Esophagus muscularis mucosa (tissue), 4 donors: ENCODE results near the gene LIN9. TPM values are rescaled to one million over a fixed set of nuclear protein-coding genes. Genes with fewer than 3 reads are reported as not detected.
"Not testable (repeated sequence)": the region's sequence is repeated elsewhere in the genome, so short reads cannot be mapped to it uniquely, and the experiment has no call there.

Experiments used
- DNase-seq: peaks from one replicate; pipeline ENCODE4 v3.0.0-alpha.2; 2017; ENCODE audit errors: extremely low spot score
- H3K27ac ChIP-seq, 4 donors: fragments of 200-600 bp; sonication (generic); replicated peaks in 1 of 4; 1 replicate in 3 of 4; 2 replicates in 1 of 4; pipeline ENCODE4 v1.5.1; 2016 to 2019; ENCODE audit warnings: mild to moderate bottlenecking in 1 of 4
- H3K27me3 ChIP-seq, 4 donors: fragments of 200-600 bp; sonication (generic); one replicate each; pipeline versions ENCODE4 v1.5.1 to v1.6.0; 2016 to 2019
- H3K36me3 ChIP-seq, 4 donors: fragments of 200-600 bp; sonication (generic); one replicate each; pipeline ENCODE4 v1.5.1; 2016 to 2019
- H3K4me1 ChIP-seq, 4 donors: fragments of 200-600 bp; sonication (generic); one replicate each; pipeline ENCODE4 v1.5.1; 2016 to 2019
- H3K4me3 ChIP-seq, 4 donors: fragments of 200-600 bp; sonication (generic); 1 replicate in 2 of 4; 2 replicates in 2 of 4; pipeline ENCODE4 v1.5.1; 2016 to 2019; ENCODE audit warnings: mild to moderate bottlenecking in 4 of 4, moderate library complexity in 1 of 4
- H3K9me3 ChIP-seq, 4 donors: fragments of 200-600 bp; sonication (generic); 1 replicate in 3 of 4; 2 replicates in 1 of 4; pipeline ENCODE4 v1.5.1; 2016 to 2019
- CTCF ChIP-seq, 3 experiments: fragments of 200-600 bp in 2 of 3; fragments of 450-650 bp in 1 of 3; sonication (generic) in 2 of 3; IDR thresholded peaks; one replicate each; pipeline ENCODE4 v1.5.1; 2017 to 2019; ENCODE audit warnings: antibody characterized with exemption in 3 of 3, mild to moderate bottlenecking in 2 of 3, moderate library complexity in 1 of 3
- EP300 ChIP-seq: sonication (generic); formaldehyde crosslinking; IDR thresholded peaks from one replicate; pipeline ENCODE4 v1.6.1; 2017; ENCODE audit warnings: antibody characterized with exemption
- POLR2A ChIP-seq: fragments of 450-650 bp; IDR thresholded peaks from one replicate; pipeline ENCODE4 v1.6.1; 2017; ENCODE audit warnings: antibody characterized with exemption, moderate library complexity, mild to moderate bottlenecking, low read depth
- POLR2AphosphoS5 ChIP-seq, 2 donors: sonication (generic); formaldehyde crosslinking; IDR thresholded peaks; one replicate each; pipeline ENCODE4 v1.6.1; 2017; ENCODE audit warnings: antibody characterized with exemption in 2 of 2
- WGBS: methylation state at CpG from one replicate; pipeline ENCODE4 v1.1.5; 2018; 5-methylcytosine and 5-hydroxymethylcytosine counted together
- intact Hi-C: fragments of 100-400 bp; cut with DNase I; formaldehyde crosslinking; loops from one replicate; pipeline ENCODE4 v1.15.1; 2023
- total RNA-seq, 4 donors: library from RNA; depleted of rRNA; stranded (reverse); fragments of >200 nt; gene quantifications; one replicate each; pipeline versions ENCODE4 v1.1.0 to v1.2.1, GENCODE V29; 2016

The LIN9 gene
- total RNA-seq, 4 donors from 2014 or later = 2.1 to 4.6 (median 2.8) TPM

GRCh38 chr1:226268421-226269124, 40.4 kb downstream of the LIN9 start:
- Histone ChIP-seq H3K9me3 (no peaks in the 10 kb centered on the region), H3K4me1 (no peaks in the 10 kb centered on the region), H3K36me3 (peaks cover 0 to 26% (median 5%) of the 10 kb centered on the region in 4 donors), H3K4me3 (no peak overlapping the region), H3K27ac (no peak overlapping the region), H3K27me3 (no peaks in the 10 kb centered on the region)
- intact Hi-C loops = no loop called here
- TF ChIP-seq POLR2AphosphoS5 (IDR thresholded peaks at IDR 0.05) (no peak), POLR2A (no peak), CTCF (IDR thresholded peaks at IDR 0.05) (no peak), EP300 (no peak)
- no peak for DNase-seq
- 75% methylated on average over 3 of the region's 3 CpGs for WGBS

GRCh38 chr1:226261818-226262217, 47.1 kb downstream of the LIN9 start:
- Histone ChIP-seq H3K4me3 (no peak overlapping the region), H3K27ac (no peak overlapping the region), H3K27me3 (no peaks in the 10 kb centered on the region), H3K36me3 (peaks cover 0 to 38% (median 11%) of the 10 kb centered on the region in 4 donors), H3K9me3 (peaks cover 0 to 16% (median 5%) of the 10 kb centered on the region in 4 donors), H3K4me1 (no peaks in the 10 kb centered on the region)
- TF ChIP-seq CTCF (IDR thresholded peaks at IDR 0.05) = no peak
- TF ChIP-seq POLR2A = no peak
- TF ChIP-seq POLR2AphosphoS5 (IDR thresholded peaks at IDR 0.05) = no peak
- no peak for TF ChIP-seq EP300
- WGBS = 93% methylated on average over 1 of the region's 1 CpG
- no peak for DNase-seq
- intact Hi-C loops = no loop called here

GRCh38 chr1:226255380-226255779, 53.6 kb downstream of the LIN9 start:
- H3K27ac ChIP-seq = no peak overlapping the region
- no peak for DNase-seq
- H3K9me3 ChIP-seq = peaks cover 0 to 8% (median 2%) of the 10 kb centered on the region in 4 donors
- H3K4me1 ChIP-seq = no peaks in the 10 kb centered on the region
- TF ChIP-seq POLR2AphosphoS5 (IDR thresholded peaks at IDR 0.05) (no peak), CTCF (IDR thresholded peaks at IDR 0.05) (no peak), POLR2A (no peak), EP300 (no peak)
- peaks cover 0 to 15% (median under 1%) of the 10 kb centered on the region in 4 donors for H3K36me3 ChIP-seq
- H3K4me3 ChIP-seq = no peak overlapping the region
- H3K27me3 ChIP-seq = no peaks in the 10 kb centered on the region
- WGBS = 87% methylated on average over 3 of the region's 3 CpGs
- intact Hi-C loops = no loop called here

GRCh38 chr1:226253933-226254332, 55.0 kb downstream of the LIN9 start:
- intact Hi-C loops = no loop called here
- Histone ChIP-seq H3K9me3 (no peaks in the 10 kb centered on the region), H3K4me3 (no peak overlapping the region), H3K27me3 (no peaks in the 10 kb centered on the region), H3K27ac (no peak overlapping the region), H3K4me1 (no peaks in the 10 kb centered on the region), H3K36me3 (peaks cover 0 to 20% (median 6%) of the 10 kb centered on the region in 4 donors)
- TF ChIP-seq POLR2A = no peak
- WGBS = 97% methylated on average over 4 of the region's 4 CpGs
- DNase-seq = no peak

GRCh38 chr1:226252841-226253240, 56.1 kb downstream of the LIN9 start:
- H3K27ac ChIP-seq, DNase-seq, H3K4me1 ChIP-seq, H3K9me3 ChIP-seq, H3K27me3 ChIP-seq, H3K4me3 ChIP-seq, intact Hi-C loops: not testable (repeated sequence)
- H3K36me3 ChIP-seq = peaks cover 0 to 20% (median 6%) of the 10 kb centered on the region in 4 donors
- 94% methylated on average over 7 of the region's 7 CpGs for WGBS

GRCh38 chr1:226250511-226250910, 58.5 kb downstream of the LIN9 start:
- Histone ChIP-seq H3K4me1 (peaks cover 0 to 11% (median 9%) of the 10 kb centered on the region in 4 donors), H3K36me3 (peaks cover 0 to 15% (median 6%) of the 10 kb centered on the region in 4 donors)

More at GRCh38 chr1:226250511-226250910, 58.5 kb downstream of the LIN9 start:
- no peaks in the 10 kb centered on the region for H3K27me3 ChIP-seq
- DNase-seq = no peak
- 94% methylated on average over 1 of the region's 1 CpG for WGBS
- intact Hi-C loops = no loop called here
- TF ChIP-seq CTCF (IDR thresholded peaks at IDR 0.05) (no peak), POLR2A (no peak), POLR2AphosphoS5 (IDR thresholded peaks at IDR 0.05) (no peak), EP300 (no peak)
- no peak overlapping the region for H3K27ac ChIP-seq
- H3K4me3 ChIP-seq = no peak overlapping the region
- H3K9me3 ChIP-seq = no peaks in the 10 kb centered on the region
